Iris pigment epithelial cell (primary cell): ENCODE measurements around the gene BRICD5.

Experiments used
- DNase-seq: peaks from one replicate; pipeline ENCODE4 v3.0.0-alpha.2; 2011; ENCODE audit warnings: low read depth

Gene BRICD5

GRCh38 chr16:2237493-2238149 lies 27.0 kb upstream of the BRICD5 start:
- no peak for DNase-seq

GRCh38 chr16:2237102-2237482 lies 26.4 kb upstream of the BRICD5 start:
- no peak for DNase-seq

- DNase-seq = peak; percentile 20
Measured at GRCh38 chr16:2236337-2237101, 25.9 kb upstream of the BRICD5 start, which contains the start of gene DNASE1L2. Gene DNASE1L2 (plus strand): TSS chr16:2236444. CDS start chr16:2236817, 373 bp downstream.

- DNase-seq = no peak
Measured at GRCh38 chr16:2235695-2236336, 25.2 kb upstream of the BRICD5 start.

- no peak for DNase-seq
Measured at GRCh38 chr16:2235234-2235651, 24.6 kb upstream of the BRICD5 start.

- DNase-seq = no peak
Measured at GRCh38 chr16:2234813-2235170, 24.1 kb upstream of the BRICD5 start.

- DNase-seq = no peak
Measured at GRCh38 chr16:2233872-2234812, 23.5 kb upstream of the BRICD5 start.

- no peak for DNase-seq
Measured at GRCh38 chr16:2233046-2233775, 22.5 kb upstream of the BRICD5 start.

- no peak for DNase-seq
Measured at GRCh38 chr16:2232094-2232990, 21.7 kb upstream of the BRICD5 start.

GRCh38 chr16:2231016-2231931 lies 20.6 kb upstream of the BRICD5 start:
- no peak for DNase-seq

GRCh38 chr16:2230376-2230775 lies 19.7 kb upstream of the BRICD5 start:
- DNase-seq = no peak

- no peak for DNase-seq
Measured at GRCh38 chr16:2229632-2230250, 19.1 kb upstream of the BRICD5 start.

- DNase-seq = no peak
Measured at GRCh38 chr16:2229091-2229490, 18.4 kb upstream of the BRICD5 start.

GRCh38 chr16:2228161-2228824 lies 17.6 kb upstream of the BRICD5 start:
- no peak for DNase-seq

GRCh38 chr16:2226918-2227317 lies 16.3 kb upstream of the BRICD5 start:
- no peak for DNase-seq

- no peak for DNase-seq
Measured at GRCh38 chr16:2226245-2226793, 15.7 kb upstream of the BRICD5 start.

- DNase-seq = peak; percentile 54
Measured at GRCh38 chr16:2223942-2224486, 13.4 kb upstream of the BRICD5 start.
